ENCODE data around the gene ANXA10.
A peak's percentile ranks its signal among the peaks of the same experiment; 100 is the strongest.
"Not testable (repeated sequence)": the region's sequence is repeated elsewhere in the genome, so short reads cannot be mapped to it uniquely, and the experiment has no call there.

Gene ANXA10

GRCh38 chr4:168118116-168118655 is 25.8 kb downstream of the ANXA10 start:
- no peak for DNase-seq (ENCODE audit: low read depth)

GRCh38 chr4:168119100-168119499 is 26.8 kb downstream of the ANXA10 start:
- DNase-seq (ENCODE audit: low read depth), result no peak

DNA sequence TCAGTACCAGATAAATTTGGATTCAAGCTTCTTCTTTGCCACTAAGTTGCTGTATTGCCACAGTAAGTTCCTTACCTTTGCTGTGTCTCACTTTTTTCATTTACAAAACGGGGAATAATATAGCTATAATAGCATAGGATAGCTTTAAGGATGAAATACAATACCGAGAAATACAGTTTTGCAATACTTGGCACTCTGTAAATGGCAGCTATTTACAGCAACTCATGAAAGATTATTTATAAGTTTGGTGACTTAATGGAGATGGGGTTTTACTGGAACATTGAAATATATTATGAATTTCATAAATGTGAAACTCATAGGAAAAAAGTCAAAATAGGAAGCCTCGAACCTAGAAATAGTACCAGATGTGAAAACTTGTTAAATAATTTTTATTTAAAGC is 27.6 kb downstream of the ANXA10 start:
- no peak for DNase-seq (ENCODE audit: low read depth)

DNA sequence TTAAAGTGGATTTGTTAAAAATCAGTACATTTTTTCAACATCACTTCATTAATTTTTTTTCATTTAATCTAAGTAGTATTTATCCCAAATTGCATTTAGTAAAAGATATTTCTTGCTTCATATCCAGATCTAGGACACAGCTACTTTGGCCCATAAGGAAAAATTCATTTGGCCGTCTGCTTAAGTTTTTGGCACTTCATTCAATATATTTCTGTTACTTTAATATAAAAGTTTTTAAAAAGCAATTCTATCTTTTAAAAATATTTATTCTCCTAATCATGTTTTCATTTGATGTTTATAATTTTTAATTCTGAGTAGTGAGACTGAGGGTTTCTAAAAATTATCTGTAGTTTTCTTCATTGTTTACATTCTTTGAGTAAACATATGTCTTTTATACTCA is 28.5 kb downstream of the ANXA10 start:
- no peak for DNase-seq (ENCODE audit: low read depth)

GRCh38 chr4:168124008-168124641 is 31.8 kb downstream of the ANXA10 start:
- no peak for DNase-seq (ENCODE audit: low read depth)

DNA sequence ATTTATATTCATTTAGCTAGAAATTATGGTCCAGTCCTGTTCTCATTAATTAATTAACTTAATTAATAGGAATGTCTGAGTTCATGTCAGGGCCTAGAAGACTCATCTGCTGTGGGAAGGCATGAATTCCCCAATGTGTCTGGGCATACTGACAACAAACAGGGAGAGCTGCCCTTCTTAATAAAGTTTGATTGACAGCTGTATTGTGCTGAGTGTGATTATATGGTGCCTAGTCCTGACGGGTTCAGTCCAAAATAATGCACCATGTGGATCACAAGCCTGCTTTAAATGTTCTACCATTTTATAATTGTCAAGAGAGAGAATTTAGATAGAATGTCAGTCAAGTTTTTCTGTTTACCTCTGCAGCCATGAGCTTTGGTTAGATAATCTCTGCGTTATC is 34.6 kb downstream of the ANXA10 start:
- no peak for DNase-seq (ENCODE audit: low read depth)

- DNase-seq (ENCODE audit: low read depth), result no peak
Observed at GRCh38 chr4:168128601-168129000, 36.3 kb downstream of the ANXA10 start.

- DNase-seq (ENCODE audit: low read depth), result no peak
Observed at GRCh38 chr4:168129046-168129772, 36.9 kb downstream of the ANXA10 start.

DNA sequence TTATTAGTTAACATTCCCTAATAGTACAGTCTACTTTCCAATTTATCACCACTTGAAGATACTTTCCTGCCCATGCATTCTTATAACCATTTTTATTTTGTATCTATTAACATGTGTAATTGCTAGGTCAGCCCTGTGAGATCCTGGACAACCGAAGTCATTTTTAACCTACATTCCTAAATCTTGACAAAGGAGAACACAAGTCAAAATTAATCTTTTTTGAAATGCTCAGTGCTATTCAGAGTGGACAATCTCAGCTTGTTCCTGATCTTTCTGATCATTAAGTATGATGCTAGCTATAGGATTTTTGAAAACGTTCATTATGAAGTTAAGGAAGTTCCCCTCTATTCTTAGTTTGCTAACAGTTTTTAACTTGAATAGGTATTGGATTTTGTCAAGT is 37.5 kb downstream of the ANXA10 start:
- no peak for DNase-seq (ENCODE audit: low read depth)

DNA sequence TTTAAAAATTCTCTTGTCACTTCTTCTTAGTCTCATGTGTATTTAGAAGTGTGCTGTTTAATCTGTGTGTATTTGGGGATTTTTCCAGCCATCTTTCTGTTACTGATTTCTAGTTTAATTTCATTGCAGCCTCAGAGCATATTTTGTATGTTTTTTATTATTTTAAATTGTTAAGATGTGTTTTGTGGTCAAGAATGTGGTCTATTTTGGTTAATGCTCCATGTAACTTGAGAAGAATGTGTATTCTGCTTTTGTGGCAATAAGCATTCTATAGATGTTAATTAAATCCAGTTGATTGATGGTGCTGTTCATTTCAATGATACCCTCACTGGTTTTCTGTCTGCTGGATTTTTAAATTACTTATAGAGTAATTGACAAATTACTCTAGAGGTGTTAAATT is 38.9 kb downstream of the ANXA10 start:
- no peak for DNase-seq (ENCODE audit: low read depth)

DNA sequence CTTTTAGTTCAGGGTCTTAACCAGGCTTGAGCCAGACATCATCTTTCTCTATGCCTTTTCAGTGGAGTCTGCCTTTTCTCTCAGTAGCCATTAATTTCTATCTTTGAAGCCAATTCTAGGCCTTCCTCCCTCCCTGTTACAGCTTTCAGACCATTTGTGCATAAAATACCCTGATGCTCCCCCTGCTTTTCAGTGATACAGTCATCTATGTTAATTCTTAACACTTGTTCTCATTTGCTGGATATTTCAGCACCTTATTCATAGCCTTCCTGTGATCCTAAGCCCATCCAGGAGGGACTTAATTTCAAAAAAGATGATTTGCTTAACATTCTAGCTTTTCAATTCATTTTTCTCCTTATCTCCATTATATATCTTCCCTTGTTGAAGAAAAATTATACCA is 42.3 kb downstream of the ANXA10 start:
- DNase-seq (ENCODE audit: low read depth), result no peak

DNA sequence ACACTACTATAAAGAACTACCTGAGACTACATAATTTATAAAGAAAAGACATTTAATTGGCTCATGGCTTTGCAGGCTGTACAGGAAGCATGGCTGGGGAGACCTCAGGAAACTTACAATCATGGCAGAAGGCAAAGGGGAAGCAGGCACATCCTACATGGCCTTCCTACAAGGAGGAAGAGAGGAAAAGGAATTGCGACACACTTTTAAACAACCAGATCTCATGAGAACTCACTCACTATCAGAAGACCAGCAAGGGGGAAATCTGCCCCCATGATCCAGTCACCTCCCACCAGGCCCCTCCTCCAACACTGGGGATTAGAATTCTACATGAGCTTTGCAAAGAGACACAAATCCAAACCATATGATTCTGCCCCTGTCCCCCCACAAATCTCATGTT is 43.5 kb downstream of the ANXA10 start:
- DNase-seq (ENCODE audit: low read depth), result not testable (repeated sequence)

DNA sequence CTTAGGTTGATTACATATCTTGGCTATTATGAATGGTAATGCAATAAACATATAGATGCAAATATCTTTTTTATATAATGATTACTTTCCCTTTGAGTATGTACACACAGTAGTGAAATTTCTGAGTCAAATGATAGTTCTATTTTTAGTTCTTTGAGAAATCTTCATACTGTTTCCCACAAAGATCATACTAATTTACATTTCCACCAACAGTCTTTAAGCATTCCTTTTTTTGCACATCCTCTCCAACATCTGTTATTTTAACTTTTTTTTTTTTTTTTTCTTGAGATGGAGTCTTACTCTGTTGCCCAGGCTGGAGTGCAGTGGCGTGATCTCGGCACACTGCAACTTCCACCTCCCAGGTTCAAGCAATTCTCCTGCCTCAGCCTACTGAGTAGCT is 45.4 kb downstream of the ANXA10 start:
- DNase-seq (ENCODE audit: low read depth), result not testable (repeated sequence)

- no peak for DNase-seq (ENCODE audit: low read depth)
Observed at GRCh38 chr4:168138143-168138542, 45.8 kb downstream of the ANXA10 start.

DNA sequence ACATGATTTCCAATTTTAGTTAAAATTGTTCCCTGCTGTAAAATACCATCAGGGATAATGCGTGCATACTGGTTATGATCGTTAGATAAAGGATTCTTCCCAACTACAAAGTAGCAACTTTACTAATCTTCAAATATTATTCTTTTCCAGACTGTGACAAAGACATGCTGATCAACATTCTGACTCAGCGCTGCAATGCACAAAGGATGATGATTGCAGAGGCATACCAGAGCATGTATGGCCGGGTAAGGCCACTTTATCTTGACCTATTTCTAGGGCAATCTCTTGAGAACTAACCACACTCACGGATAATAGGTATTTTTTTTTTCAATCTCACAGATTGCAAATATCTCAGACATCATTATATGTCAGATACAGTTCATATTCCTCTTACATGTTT is 47.0 kb downstream of the ANXA10 start:
- DNase-seq (ENCODE audit: low read depth), result no peak

DNA sequence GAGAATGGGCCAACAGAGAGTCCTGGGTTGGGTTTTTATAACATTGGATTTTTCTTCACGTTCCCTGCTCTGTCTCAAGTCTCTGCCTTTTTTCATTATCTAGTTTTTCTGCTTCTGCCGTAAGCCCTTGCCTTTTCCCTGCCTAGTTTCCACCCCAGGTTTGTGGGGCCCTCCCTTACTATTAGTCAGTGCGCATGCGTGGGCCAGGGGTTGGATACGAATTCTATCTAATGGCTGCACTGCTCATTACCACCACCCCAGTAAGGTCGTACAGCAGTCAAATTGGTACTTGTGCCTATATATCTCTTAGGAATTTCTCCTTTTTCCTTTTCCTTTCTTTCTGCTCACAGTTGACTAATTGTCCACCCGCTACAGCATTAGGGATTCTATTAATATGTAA is 49.4 kb downstream of the ANXA10 start:
- no peak for DNase-seq (ENCODE audit: low read depth)

DNA sequence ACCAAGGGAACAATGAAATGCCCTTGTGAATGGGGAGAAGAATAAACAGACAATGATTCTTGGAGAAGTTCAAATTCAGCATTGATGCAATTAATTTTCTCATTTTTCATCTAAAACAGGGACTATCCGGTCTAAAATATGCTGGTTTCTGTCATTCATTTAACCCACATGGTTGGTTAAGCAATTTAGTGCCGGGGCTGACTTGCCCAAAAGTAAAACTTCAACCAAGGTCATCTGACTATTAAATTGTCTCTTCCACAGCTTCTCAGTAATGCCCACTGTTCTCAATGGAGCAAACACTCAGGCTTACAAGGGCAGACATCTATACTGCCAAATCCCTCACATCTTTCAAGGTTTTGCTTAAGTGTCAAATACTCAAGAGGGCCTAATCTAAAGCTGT is 51.3 kb downstream of the ANXA10 start:
- DNase-seq (ENCODE audit: low read depth), result no peak

DNA sequence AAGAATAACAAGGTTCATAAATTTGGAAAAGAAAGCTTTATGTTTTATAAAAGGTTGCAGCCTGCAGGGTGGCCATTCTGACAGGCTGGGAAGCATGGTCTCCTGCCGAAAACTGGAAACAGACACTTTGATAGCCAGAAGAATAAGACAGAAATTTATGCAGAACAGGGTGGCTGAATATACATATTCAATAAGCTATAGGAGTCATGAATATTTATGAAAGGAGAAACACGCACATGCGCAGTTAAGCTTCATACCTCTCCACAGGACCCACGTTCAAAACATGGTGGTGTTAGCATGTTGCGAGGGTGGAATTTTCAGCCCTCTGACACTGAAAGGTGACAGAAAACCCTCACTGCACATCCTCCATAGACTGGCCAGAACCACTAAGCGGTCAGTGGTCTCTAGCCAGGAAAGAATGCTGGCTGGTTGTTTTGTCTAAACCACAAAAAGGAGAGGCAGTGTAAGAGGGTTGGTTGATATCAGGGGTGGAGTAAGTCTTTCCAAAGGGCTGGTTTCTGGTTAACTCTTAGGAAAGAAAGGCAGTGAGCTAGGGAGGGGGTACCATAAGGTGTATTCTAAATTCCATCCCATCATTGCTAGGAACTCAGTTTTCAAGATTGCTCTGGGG is 58.2 kb downstream of the ANXA10 start:
- DNase-seq (ENCODE audit: low read depth), result no peak

- no peak for DNase-seq (ENCODE audit: low read depth)
Observed at GRCh38 chr4:168151327-168151726, 59.0 kb downstream of the ANXA10 start.

- no peak for DNase-seq (ENCODE audit: low read depth)
Observed at GRCh38 chr4:168152837-168153500, 60.6 kb downstream of the ANXA10 start.

GRCh38 chr4:168153596-168154440 is 61.5 kb downstream of the ANXA10 start:
- peak; percentile 35 for DNase-seq (ENCODE audit: low read depth)

All from stimulated activated CD8-positive, alpha-beta memory T cell treated with anti-CD3 and anti-CD28 coated beads, Interleukin-15, amount 100 ng/mL, for 24 hours (primary cell).